BJ (cell line): ENCODE measurements around the gene RCOR3. TPM values are rescaled to one million over a fixed set of nuclear protein-coding genes. Genes with fewer than 3 reads are reported as not detected.
"Not testable (repeated sequence)": the region's sequence is repeated elsewhere in the genome, so short reads cannot be mapped to it uniquely, and the experiment has no call there.

Experiments used
- CTCF ChIA-PET: fragments of 350-600 bp; formaldehyde crosslinking; extraction: SDS; loops from one replicate; lab custom pipeline; 2021; ENCODE audit warnings: antibody characterized with exemption, inconsistent platforms; lab: Yijun Ruan, JAX
- POLR2A ChIA-PET: fragments of 300-600 bp; sonication (Branson Sonifier 250); formaldehyde crosslinking; extraction: SDS; loops from one replicate; lab custom pipeline; 2021; ENCODE audit warnings: antibody characterized with exemption; lab: Charles Lee
- DNase-seq: peaks from one replicate; pipeline ENCODE4 v3.0.0-alpha.2; 2011; ENCODE audit warnings: low read depth
- H3K27me3 ChIP-seq: 2 replicates; pipeline ENCODE4 v1.6.0; 2011; ENCODE audit warnings: low read length; ENCODE audit not compliant: control insufficient read depth, insufficient read depth
- H3K36me3 ChIP-seq: 2 replicates; pipeline ENCODE4 v1.5.1; 2011; ENCODE audit warnings: low read length; ENCODE audit not compliant: control insufficient read depth, insufficient read depth
- H3K4me3 ChIP-seq: 2 replicates; pipeline ENCODE4 v1.5.1; 2011; ENCODE audit warnings: low read depth, mild to moderate bottlenecking, control low read depth, low read length
- polyA plus RNA-seq: library from polyadenylated mRNA; depleted of rRNA; stranded (reverse); fragments of >200 nt; gene quantifications from 2 replicates; pipeline ENCODE4 v1.2.3, GENCODE V29; 2011
- TF ChIP-seq, protein P1 (sequence below): IDR thresholded peaks from 2 replicates; pipeline ENCODE4 v1.5.1; 2011; ENCODE audit warnings: low read depth, mild to moderate bottlenecking, control low read depth, inconsistent platforms, low read length, moderate library complexity; ENCODE audit not compliant: insufficient read depth

Gene RCOR3
- polyA plus RNA-seq, 1 experiment = 27.7 TPM

DNA sequence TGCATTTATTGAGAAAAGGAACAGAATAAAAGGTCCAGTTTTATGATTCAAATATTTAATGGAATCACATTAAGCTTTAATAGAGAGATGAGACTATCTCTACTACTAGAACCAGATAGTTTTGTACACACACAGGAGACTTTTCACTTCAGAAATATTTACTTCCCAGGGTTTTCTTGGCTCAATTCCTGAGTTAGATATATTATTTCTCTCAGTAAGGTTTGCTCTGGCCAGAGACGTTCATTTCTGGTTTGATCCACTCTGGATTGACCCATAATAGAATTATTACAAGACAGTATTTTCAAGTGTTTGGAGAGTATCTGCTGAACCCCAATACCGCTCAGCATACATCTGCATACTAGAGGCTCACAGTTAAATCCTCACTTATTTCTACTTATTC lies 1.3 kb upstream of the RCOR3 start:
- Histone ChIP-seq H3K4me3 (peak overlapping the region; percentile 99), H3K36me3 (no peaks in the 10 kb centered on the region), H3K27me3 (no peaks in the 10 kb centered on the region)
- TF ChIP-seq, protein P1, sequence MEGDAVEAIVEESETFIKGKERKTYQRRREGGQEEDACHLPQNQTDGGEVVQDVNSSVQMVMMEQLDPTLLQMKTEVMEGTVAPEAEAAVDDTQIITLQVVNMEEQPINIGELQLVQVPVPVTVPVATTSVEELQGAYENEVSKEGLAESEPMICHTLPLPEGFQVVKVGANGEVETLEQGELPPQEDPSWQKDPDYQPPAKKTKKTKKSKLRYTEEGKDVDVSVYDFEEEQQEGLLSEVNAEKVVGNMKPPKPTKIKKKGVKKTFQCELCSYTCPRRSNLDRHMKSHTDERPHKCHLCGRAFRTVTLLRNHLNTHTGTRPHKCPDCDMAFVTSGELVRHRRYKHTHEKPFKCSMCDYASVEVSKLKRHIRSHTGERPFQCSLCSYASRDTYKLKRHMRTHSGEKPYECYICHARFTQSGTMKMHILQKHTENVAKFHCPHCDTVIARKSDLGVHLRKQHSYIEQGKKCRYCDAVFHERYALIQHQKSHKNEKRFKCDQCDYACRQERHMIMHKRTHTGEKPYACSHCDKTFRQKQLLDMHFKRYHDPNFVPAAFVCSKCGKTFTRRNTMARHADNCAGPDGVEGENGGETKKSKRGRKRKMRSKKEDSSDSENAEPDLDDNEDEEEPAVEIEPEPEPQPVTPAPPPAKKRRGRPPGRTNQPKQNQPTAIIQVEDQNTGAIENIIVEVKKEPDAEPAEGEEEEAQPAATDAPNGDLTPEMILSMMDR = no peak
- ChIA-PET CTCF (interaction anchor here (0.7 to 2.2 kb wide), 3 partner anchors 9 to 417 kb away, joined by 3 to 7 read pairs (median 3); no protein-coding TSS in a partner anchor), POLR2A (interaction anchor here (0.6 to 1.1 kb wide), 2 partner anchors 671 to 818 kb away, joined by 3 to 7 read pairs; no protein-coding TSS in a partner anchor)
- DNase-seq = no peak

DNA sequence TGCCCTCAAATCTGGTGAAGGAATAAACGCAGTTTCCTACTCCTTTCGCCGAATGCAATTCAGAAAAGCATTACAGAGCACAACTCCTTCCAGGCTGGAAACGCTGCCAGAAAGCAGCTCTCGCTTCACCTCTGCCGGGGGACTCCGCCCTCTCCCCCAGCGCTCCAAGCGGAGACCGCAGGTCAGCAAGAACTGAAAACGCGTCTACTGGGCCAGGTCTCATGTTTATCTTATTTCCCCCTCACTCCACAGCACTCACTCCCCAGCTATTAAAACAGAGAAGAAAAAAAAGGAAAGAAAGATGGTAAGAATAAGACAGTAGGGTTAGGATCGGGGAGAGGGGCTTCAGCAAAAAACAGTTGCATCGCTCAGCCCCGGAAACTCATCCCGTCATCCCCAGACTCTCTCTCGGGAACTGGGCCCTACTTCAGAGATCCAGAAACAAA lies 833 bp upstream of the RCOR3 start:
- ChIA-PET CTCF (interaction anchor here (0.7 to 2.2 kb wide), 2 partner anchors 20 to 416 kb away, joined by 3 to 7 read pairs; no protein-coding TSS in a partner anchor), POLR2A (interaction anchor here (0.6 to 1.1 kb wide), 4 partner anchors 11 to 819 kb away, joined by 3 to 7 read pairs (median 4); no protein-coding TSS in a partner anchor)
- H3K36me3 ChIP-seq = no peaks in the 10 kb centered on the region
- H3K27me3 ChIP-seq = no peaks in the 10 kb centered on the region
- TF ChIP-seq, protein P1 = peak; percentile 17; the same call in 1 of the 2 replicates
- DNase-seq = no peak
- H3K4me3 ChIP-seq = peak overlapping the region; percentile 99

DNA sequence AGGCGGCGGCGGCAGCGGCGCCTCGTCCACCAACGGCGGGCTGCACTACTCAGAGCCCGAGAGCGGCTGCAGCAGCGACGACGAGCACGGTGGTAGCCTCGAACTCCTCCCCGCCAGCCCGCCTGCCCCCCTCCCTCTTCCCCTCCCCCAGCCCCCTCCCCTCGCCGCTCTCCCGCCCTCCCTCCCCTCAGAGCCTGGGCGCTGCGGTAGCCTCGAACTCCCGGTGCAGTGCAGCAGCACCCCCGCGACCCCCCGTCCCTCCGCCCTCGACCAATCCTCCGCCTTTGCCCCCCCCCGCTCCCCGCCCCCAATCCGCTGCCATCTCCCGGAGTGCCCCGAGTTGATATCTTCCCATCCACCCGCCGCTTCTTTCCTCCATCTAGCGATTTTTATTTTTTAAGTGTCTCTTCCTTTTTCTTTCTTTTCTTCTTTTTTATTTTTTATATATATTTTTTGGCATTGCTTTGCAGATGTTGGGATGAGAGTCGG lies 516 bp downstream of the RCOR3 start:
- Histone ChIP-seq H3K4me3 (peak overlapping the region; percentile 99), H3K27me3 (no peaks in the 10 kb centered on the region), H3K36me3 (no peaks in the 10 kb centered on the region)
- no peak for DNase-seq
- ChIA-PET POLR2A (no interaction called here), CTCF (no interaction called here)
- TF ChIP-seq, protein P1 = no peak

DNA sequence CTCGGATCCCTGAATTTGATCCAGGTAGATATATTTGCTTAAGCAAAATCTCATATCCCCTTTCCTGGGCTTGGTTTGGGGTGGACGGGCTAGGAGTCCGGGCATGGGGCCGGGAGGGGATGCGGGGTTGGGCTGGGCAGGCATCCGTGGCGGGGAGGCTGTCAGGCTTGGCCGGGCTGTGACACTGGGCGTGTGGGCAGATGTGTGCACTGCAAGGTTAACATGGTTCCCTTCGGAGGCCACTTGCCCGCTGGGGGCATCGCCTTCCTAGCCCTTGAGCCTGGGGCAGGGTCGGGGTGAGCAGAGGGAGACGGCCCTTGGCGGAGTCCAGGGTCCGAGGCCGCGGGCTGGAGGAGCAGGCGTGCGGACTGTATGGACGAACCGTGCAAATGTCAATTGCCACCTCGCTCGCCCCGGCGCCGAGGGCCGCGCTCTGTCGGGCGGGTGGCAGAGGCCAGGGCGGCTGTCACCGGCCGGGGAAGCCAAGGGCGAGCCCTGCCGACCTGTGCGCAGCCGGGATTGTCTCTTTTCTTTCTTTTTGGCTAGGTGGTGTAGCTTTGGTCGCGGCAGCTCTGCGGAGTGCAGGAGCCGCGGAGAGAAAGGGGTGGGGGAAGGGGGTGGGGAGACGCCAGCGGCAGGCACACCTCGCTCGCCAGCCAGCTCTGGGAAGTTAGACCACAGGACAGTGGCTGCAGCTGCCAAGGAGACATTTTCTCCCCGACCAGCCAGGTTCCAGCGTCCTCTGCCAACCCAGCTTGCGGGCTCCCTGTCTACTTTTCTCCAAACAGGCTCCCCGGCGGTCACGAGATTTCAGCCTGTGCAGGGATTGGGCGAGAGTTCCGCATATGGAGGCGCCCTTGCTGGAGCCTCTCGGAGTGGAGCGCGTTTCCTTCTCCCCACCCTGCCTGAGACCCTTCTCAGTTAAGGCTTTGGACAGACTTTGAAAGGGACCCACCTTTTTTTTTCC lies 1.3 kb downstream of the RCOR3 start:
- CTCF ChIA-PET = no interaction called here
- no peak for DNase-seq
- Histone ChIP-seq H3K27me3 (no peaks in the 10 kb centered on the region), H3K36me3 (no peaks in the 10 kb centered on the region), H3K4me3 (peak overlapping the region; percentile 99)
- TF ChIP-seq, protein P1 = no peak
- POLR2A ChIA-PET = no interaction called here

DNA sequence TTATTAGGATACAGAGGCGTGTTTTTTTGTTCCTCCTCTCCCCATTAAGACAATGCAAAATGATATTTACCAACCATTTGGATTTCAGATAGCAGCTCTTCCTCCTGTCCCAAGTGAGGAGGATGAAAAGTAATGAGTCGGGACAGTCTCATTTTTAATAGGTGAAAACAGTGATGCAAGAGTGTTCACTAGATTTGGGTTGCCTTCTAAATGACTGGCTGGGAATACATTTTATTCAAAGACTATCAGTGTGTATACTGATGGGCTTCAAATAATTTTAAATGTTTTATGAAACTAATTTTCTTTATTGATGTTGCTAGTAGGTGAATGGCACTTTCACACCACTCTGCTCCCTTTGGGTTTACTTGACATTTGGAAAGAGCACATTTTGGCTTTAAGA lies 2.1 kb downstream of the RCOR3 start:
- no peak for DNase-seq
- CTCF ChIA-PET = no interaction called here
- TF ChIP-seq, protein P1 = no peak
- POLR2A ChIA-PET = no interaction called here
- H3K36me3 ChIP-seq = no peaks in the 10 kb centered on the region
- H3K4me3 ChIP-seq = peak overlapping the region; percentile 99
- no peaks in the 10 kb centered on the region for H3K27me3 ChIP-seq

DNA sequence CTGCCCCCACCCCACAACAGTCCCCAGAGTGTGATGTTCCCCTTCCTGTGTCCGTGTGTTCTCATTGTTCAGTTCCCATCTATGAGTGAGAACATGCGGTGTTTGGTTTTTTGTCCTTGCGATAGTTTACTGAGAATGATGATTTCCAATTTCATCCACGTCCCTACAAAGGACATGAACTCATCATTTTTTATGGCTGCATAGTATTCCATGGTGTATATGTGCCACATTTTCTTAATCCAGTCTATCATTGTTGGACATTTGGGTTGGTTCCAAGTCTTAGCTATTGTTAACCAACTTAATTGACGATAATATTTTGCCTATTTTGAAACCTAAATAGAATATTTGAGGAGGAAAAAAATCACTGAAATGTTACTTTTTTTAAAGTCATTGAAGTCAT lies 3.9 kb downstream of the RCOR3 start:
- CTCF ChIA-PET, DNase-seq, H3K36me3 ChIP-seq, H3K4me3 ChIP-seq, H3K27me3 ChIP-seq, POLR2A ChIA-PET: not testable (repeated sequence)
